Measurements from ENCODE around the gene VCAM1.
"Not testable (repeated sequence)": the region's sequence is repeated elsewhere in the genome, so short reads cannot be mapped to it uniquely, and the experiment has no call there.

Gene VCAM1

GRCh38 chr1:100719490-100719889, at the start of gene VCAM1:
Gene VCAM1, plus strand, starts transcription at chr1:100719742. Its CDS starts 119 bp downstream, at chr1:100719861.
- DNase-seq = no peak

GRCh38 chr1:100670083-100670482, 49.5 kb upstream of the VCAM1 start:
- DNase-seq = no peak

DNA sequence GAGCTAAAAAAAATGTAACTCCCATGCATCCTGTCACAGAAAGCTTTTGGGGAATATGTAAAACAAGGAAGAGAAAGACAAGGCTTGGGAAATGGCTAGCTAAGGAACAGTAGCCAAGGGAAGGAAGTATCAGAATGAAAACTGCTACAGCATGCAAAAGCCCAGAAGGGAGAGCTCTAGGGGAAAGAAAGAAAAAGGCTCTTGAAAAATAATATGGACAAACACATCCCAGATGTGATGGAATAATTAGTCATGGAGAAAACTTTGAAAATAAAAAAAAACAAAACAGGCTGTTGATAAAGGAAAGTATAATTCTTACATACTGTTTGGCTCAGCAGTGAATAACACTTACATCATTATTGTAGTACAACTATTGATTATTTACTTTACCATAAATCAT, 47.9 kb upstream of the VCAM1 start:
- no peak for DNase-seq

DNA sequence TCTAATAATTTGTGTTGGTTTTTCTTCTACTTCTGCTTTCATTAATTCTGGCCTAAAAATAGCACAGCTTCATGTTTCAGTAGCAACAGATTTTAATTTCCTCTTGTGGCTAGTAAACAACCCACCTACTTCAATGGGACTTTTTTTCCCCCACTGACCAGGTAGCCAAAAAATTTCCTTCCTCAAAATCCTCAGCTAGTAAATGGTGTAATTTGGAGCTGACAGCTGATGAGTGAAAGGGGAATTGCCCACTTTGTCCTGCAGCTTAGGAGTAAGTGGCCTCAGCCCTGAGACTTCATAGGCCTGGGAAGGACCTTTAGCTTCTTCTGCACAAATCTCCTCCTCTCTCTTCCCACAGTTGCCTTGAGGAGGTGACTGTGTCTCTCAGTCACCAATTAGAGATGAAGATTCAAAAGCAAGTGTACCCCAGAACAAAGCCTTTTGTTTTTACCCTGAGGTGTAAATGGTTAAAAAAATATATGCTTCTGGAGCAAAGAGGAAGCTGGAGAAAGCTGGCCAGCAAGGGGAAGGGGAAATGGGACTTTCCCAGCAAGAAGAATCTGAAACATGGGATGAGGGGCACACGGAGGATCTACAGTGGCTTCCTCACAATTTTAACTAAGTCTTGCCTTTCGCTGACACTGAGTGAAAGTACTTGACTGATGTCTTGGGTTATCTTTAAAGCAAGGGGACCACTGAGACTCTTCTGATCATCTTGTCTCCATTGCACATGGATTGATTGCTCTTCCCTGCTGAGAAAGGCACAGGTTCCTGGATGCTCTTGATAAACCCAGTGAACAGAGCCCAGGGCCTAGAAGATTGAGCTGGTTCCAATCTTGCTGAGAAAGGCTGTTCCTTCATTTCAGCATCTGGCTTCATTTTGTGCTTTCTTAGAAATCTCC, 35.8 kb upstream of the VCAM1 start:
- no peak for DNase-seq

DNA sequence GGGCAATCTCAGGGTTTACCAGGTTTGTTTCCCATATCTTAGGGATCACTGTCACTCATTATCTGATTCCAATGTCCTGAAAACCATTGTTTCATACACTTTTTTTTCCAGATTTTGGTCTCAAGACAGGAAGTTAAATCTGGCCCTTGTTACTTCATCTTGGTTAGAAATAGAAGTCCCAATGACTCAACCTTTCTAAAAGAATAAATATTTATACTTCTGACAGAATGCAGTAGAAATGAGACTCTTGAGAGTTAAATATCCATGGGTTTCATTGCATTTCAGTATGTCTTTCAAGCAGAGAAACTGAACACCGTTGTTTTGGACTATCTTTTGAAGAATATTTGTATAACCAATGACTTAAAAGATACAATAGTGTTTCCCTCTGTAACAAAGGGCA, 19.8 kb upstream of the VCAM1 start:
- DNase-seq = no peak

DNA sequence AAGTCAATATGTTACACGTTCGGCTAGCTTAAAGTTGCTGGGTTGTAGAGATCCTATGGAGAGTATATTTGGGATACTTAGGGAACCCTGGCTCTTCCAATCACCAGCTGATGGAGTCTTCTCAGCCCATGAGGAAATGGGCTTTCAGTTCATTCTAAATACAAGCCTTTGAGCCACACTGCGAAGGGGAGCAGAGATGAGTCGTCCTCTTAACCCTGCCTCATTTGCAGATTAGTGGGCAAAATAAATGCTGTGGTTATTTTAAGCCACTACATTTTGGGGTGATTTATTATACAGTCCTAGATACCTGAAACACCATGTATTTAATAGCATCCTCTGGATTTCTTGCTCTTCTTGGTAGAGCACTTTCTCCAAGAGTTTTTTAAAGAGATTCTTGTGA, 19.0 kb upstream of the VCAM1 start:
- DNase-seq = no peak

DNA sequence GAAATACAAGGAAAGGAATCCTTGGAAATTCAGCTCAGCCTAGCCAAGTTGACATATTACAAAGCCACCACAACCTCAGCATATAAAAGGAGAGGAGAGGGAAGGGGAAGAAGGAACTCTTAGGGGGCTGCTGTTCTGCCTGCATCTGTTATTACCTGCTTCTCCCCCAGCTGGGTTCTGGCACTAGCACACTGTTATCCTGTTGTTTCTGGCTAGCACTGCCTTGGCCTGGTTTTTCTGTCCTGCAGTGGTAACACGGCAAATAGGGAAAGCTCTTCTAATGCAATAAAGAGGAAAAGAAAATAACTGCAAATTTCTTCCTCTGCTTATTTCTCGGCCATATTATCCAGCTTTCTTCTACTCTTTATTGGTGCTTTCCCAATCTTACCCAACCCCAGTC, 16.5 kb upstream of the VCAM1 start:
- DNase-seq = no peak

- no peak for DNase-seq
Measured at GRCh38 chr1:100703716-100704115, 15.8 kb upstream of the VCAM1 start.

GRCh38 chr1:100704473-100704872, 15.1 kb upstream of the VCAM1 start:
- no peak for DNase-seq

GRCh38 chr1:100706296-100706695, 13.2 kb upstream of the VCAM1 start:
- no peak for DNase-seq

DNA sequence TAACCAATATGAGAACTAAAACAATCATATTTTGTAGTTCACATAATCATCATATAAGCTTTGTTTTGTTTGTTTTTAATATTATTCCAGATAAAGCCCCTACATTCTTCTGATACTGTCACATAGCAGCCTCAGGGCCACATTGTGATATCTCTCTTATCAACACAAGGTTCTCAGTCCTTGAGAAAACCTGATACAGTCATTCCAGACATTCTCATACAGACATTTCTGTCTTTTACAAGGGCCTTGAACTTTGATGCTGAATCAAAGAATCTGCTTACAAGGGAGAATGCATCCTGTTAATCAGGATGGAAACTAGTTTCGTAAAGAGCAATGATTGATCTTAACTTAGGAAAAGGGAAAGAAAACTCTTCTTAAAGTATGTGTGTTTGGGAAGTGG, 12.7 kb upstream of the VCAM1 start:
- no peak for DNase-seq

DNA sequence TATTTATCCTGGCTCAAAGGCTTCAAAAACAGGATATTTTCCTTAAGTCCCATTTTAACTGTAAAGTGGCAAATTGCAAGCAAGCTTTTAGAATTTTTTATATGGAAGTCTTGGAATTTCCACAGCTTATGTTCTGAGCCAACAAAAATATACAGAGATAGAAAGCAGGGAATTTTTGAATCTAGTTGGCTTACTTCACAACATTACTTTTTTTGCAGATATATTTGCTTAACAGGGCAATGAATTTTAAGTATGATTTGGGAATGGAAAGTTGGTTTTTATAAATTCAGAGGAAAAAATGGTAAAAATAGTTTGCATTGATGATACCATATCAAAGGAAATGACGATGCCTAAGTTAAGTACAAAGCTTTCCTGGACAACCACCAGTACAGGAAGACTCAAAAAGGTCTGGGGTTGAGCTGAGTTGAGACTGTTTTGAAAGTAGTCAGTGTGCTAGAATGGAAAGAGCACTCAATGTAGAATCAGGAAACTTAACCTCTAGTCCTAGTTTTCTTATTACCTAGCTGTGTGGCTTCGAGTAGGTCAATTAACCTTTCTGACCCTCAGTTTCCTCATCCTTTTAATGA, 11.0 kb upstream of the VCAM1 start:
- DNase-seq = no peak

GRCh38 chr1:100710906-100711682, 8.4 kb upstream of the VCAM1 start:
- no peak for DNase-seq

- DNase-seq = not testable (repeated sequence)
Measured at GRCh38 chr1:100713027-100713426, 6.5 kb upstream of the VCAM1 start.

GRCh38 chr1:100713626-100714025, 5.9 kb upstream of the VCAM1 start:
- DNase-seq = no peak

- DNase-seq = no peak
Measured at GRCh38 chr1:100714599-100714998, 4.9 kb upstream of the VCAM1 start.

DNA sequence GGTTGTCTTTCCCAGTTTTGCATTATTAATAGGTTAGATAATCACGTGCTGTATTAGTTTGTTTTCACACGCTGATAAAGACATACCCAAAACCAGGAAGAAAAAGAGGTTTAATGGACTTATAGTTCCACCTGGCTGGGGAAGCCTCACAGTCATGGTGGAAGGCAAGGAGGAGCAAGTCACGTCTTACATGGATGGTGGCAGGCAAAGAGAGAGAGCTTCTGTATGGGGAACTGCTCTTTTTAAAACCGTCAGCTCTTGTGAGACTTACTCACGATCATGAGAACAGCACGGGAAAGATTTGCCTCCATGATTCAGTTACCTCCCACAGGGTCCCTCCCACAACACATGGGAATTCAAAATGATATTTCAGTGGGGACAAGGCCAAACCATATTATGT, 2.3 kb upstream of the VCAM1 start:
- no peak for DNase-seq

- no peak for DNase-seq
Measured at GRCh38 chr1:100718581-100718980, 961 bp upstream of the VCAM1 start.

- DNase-seq = no peak
Measured at GRCh38 chr1:100720101-100720500, 559 bp downstream of the VCAM1 start.

DNA sequence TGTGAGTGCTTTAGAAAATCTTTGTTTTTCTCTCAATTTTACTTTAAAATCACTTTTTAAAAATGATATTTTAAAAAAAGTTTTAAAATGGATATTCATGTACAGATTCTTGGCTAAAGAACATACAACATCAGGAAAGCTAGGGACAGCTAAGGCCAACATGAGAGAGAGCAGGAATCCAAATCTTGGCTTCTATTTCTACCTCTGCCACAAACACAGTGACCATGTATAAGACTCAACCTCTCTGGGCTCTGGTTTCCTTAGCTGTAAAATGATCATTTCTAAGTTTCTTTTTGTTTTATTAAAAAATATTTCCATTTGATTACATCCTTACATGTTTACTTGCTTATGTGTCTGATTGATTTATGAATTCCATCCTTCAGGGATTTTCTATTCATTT, 1.2 kb downstream of the VCAM1 start:
- DNase-seq = no peak

DNA sequence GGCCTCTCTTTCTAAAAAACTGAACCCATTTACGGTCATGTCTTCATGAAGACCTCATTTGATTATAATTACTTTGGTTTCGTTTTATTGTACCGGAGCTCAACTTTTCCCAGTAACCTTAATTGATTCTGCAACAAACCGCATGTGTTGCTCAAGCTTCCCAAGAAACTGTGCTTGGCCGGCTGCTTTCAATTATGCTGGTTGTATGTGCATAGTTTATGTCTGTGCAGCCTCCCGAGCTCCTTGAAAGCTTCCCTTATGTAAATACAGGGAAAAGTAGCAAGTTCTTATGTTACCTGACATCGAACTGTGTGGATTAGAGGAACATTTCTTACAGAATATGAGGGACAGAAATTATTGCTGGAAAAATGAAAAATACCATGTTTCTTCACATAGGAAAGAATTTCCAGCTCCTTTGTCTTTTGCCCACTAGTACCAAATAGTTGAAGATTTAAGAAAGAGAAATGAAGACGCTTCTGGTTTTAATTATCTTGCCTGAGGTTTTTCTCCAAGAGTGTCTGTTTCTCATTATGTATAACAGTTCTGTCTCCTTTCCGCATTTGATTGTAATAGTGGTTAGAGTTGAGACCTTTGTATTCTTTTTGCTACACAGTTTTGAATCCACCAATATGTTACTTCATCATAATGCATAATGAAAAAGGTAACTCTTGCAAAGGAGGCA, 2.1 kb downstream of the VCAM1 start:
- DNase-seq = no peak

DNA sequence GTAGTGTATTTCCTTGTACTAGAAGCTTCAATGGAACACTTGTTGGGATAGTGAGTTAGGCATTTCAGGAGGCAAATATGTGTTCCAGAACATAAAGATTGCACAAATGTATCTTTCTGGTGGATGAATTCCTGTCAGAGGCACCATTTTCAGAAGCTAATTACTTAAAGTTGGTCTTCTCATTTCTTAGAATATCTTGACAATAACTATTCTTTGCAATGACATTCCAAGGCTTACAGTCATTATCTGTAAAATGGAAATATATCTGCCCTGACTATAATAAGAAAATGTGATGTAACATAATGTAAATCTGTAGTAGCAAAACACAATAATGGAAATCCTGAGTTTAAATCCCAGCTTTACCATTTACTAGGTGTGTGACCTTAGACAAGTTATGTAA, 2.7 kb downstream of the VCAM1 start:
- DNase-seq = no peak

DNA sequence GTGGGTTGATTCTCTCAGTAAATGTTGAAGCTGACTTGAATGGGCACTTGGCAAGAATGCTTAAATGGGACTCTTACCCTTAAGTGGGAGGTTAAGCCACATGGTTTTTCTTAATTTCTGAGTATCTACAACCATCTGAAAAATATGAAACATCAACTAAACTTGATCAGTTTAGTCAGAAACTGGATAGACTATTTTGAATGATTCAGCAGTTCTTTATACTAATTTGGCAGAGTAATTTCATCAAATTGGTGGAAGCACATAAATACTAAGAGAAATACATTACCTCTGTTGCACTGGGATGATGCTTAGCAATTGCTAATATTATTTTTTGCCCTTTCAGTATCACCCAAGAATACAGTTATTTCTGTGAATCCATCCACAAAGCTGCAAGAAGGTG, 4.7 kb downstream of the VCAM1 start:
- DNase-seq = no peak
